ENCODE data around the gene BRME1. TPM values are rescaled to one million over a fixed set of nuclear protein-coding genes. Genes with fewer than 3 reads are reported as not detected.

BRME1 gene
- polyA plus RNA-seq, 1 donor from 2014 or later, result 6.2 TPM

DNA sequence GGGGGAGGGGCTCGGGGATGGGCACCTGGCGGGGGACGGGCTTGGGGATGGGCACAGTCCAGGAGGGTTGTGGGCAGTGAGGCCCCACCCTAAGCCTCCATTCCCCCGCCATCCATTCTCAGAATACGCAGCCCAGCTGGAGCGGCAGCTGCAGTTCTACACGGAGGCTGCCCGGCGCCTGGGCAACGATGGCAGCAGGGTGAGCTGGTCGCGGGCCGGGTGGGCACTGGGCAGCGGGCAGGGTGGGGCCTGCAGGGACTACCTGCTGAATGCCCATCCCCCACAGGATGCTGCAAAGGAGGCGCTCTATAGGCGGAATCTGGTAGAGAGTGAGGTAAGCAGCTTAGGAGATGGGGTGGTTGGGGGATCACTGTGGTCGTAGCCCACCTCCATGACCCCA lies 24.0 kb upstream of the BRME1 start:
- Histone ChIP-seq H3K79me2 (replicated peaks; ENCODE audit: insufficient read depth, low read length) (no peaks in the 10 kb centered on the region), H3K4me2 (ENCODE audit: low read length) (no peak overlapping the region), H3K9me3 (ENCODE audit: low read length) (no peaks in the 10 kb centered on the region), H3K9ac (ENCODE audit: low read length) (no peak overlapping the region), H4K20me1 (ENCODE audit: insufficient read depth) (no peaks in the 10 kb centered on the region), H3K4me3 (ENCODE audit: low read length) (no peak overlapping the region), H3K27me3 (ENCODE audit: insufficient read depth, low read depth, low read length) (no peaks in the 10 kb centered on the region), H3K9me2 (ENCODE audit: insufficient read depth, low read length) (no peaks in the 10 kb centered on the region), H3F3A (ENCODE audit: insufficient read depth, low read length, poor library complexity, severe bottlenecking) (no peaks in the 10 kb centered on the region), H3K36me3 (ENCODE audit: insufficient read depth, low read length) (no peaks in the 10 kb centered on the region), H2AFZ (ENCODE audit: low read depth, low read length) (no peak overlapping the region), H3K27ac (ENCODE audit: low read length) (no peak overlapping the region)
- no peak for TF ChIP-seq EZH2 (IDR thresholded peaks at IDR 0.05; ENCODE audit: borderline replicate concordance, insufficient read depth, low read length, poor library complexity, severe bottlenecking)
- no peak for TF ChIP-seq SMC3 (conservative IDR thresholded peaks at IDR 0.05; ENCODE audit: poor library complexity)
- no peak for TF ChIP-seq EP300 (conservative IDR thresholded peaks at IDR 0.05; ENCODE audit: poor library complexity, severe bottlenecking)
- TF ChIP-seq POLR2AphosphoS5 (IDR thresholded peaks at IDR 0.05), result no peak
- TF ChIP-seq, protein P1, sequence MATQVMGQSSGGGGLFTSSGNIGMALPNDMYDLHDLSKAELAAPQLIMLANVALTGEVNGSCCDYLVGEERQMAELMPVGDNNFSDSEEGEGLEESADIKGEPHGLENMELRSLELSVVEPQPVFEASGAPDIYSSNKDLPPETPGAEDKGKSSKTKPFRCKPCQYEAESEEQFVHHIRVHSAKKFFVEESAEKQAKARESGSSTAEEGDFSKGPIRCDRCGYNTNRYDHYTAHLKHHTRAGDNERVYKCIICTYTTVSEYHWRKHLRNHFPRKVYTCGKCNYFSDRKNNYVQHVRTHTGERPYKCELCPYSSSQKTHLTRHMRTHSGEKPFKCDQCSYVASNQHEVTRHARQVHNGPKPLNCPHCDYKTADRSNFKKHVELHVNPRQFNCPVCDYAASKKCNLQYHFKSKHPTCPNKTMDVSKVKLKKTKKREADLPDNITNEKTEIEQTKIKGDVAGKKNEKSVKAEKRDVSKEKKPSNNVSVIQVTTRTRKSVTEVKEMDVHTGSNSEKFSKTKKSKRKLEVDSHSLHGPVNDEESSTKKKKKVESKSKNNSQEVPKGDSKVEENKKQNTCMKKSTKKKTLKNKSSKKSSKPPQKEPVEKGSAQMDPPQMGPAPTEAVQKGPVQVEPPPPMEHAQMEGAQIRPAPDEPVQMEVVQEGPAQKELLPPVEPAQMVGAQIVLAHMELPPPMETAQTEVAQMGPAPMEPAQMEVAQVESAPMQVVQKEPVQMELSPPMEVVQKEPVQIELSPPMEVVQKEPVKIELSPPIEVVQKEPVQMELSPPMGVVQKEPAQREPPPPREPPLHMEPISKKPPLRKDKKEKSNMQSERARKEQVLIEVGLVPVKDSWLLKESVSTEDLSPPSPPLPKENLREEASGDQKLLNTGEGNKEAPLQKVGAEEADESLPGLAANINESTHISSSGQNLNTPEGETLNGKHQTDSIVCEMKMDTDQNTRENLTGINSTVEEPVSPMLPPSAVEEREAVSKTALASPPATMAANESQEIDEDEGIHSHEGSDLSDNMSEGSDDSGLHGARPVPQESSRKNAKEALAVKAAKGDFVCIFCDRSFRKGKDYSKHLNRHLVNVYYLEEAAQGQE (IDR thresholded peaks at IDR 0.05; ENCODE audit: borderline replicate concordance), result no peak

DNA sequence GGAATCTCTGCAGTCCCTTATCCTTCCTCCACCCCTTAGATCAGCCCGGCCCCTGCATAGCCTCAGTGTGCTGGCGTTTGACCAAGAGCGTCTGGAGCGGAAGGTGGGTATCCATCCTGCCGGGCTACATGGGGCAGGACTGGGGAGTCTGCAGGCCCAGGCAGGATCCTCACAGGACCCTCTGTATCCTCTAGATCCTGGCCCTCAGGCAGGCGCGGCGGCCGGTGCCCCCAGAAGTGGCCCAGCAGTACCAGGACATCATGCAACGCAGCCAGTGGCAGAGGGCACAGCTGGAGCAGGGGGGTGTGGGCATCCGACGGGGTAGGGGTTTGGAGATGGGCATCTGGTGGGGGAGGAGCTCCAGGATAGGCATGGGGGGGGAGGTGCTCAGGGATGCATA lies 23.4 kb upstream of the BRME1 start:
- Histone ChIP-seq H3K9ac (ENCODE audit: low read length) (no peak overlapping the region), H3K4me3 (ENCODE audit: low read length) (no peak overlapping the region), H2AFZ (ENCODE audit: low read depth, low read length) (no peak overlapping the region), H3K79me2 (replicated peaks; ENCODE audit: insufficient read depth, low read length) (no peaks in the 10 kb centered on the region), H3K4me2 (ENCODE audit: low read length) (no peak overlapping the region), H3K9me2 (ENCODE audit: insufficient read depth, low read length) (no peaks in the 10 kb centered on the region), H3K27ac (ENCODE audit: low read length) (no peak overlapping the region), H3K9me3 (ENCODE audit: low read length) (no peaks in the 10 kb centered on the region), H3K36me3 (ENCODE audit: insufficient read depth, low read length) (no peaks in the 10 kb centered on the region), H3K27me3 (ENCODE audit: insufficient read depth, low read depth, low read length) (no peaks in the 10 kb centered on the region), H4K20me1 (ENCODE audit: insufficient read depth) (no peaks in the 10 kb centered on the region), H3F3A (ENCODE audit: insufficient read depth, low read length, poor library complexity, severe bottlenecking) (no peaks in the 10 kb centered on the region)
- no peak for TF ChIP-seq MXI1 (conservative IDR thresholded peaks at IDR 0.05; ENCODE audit: poor library complexity, severe bottlenecking)
- TF ChIP-seq EP300 (conservative IDR thresholded peaks at IDR 0.05; ENCODE audit: poor library complexity, severe bottlenecking), result no peak
- no peak for TF ChIP-seq SMC3 (conservative IDR thresholded peaks at IDR 0.05; ENCODE audit: poor library complexity)
- TF ChIP-seq, protein P1 (IDR thresholded peaks at IDR 0.05; ENCODE audit: borderline replicate concordance), result no peak
- TF ChIP-seq, protein P2, sequence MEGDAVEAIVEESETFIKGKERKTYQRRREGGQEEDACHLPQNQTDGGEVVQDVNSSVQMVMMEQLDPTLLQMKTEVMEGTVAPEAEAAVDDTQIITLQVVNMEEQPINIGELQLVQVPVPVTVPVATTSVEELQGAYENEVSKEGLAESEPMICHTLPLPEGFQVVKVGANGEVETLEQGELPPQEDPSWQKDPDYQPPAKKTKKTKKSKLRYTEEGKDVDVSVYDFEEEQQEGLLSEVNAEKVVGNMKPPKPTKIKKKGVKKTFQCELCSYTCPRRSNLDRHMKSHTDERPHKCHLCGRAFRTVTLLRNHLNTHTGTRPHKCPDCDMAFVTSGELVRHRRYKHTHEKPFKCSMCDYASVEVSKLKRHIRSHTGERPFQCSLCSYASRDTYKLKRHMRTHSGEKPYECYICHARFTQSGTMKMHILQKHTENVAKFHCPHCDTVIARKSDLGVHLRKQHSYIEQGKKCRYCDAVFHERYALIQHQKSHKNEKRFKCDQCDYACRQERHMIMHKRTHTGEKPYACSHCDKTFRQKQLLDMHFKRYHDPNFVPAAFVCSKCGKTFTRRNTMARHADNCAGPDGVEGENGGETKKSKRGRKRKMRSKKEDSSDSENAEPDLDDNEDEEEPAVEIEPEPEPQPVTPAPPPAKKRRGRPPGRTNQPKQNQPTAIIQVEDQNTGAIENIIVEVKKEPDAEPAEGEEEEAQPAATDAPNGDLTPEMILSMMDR (IDR thresholded peaks at IDR 0.05; ENCODE audit: poor library complexity, severe bottlenecking), result no peak
- no peak for TF ChIP-seq POLR2AphosphoS5 (IDR thresholded peaks at IDR 0.05)
- TF ChIP-seq EZH2 (IDR thresholded peaks at IDR 0.05; ENCODE audit: borderline replicate concordance, insufficient read depth, low read length, poor library complexity, severe bottlenecking), result no peak
- TF ChIP-seq RAD21 (conservative IDR thresholded peaks at IDR 0.05), result no peak
- TF ChIP-seq TAF1 (IDR thresholded peaks at IDR 0.05; ENCODE audit: low read depth), result no peak
